DND-41 (cell line): Measurements from ENCODE around the gene USP13.
A peak's percentile ranks its signal among the peaks of the same experiment; 100 is the strongest.

Experiments
- ATAC-seq: fragments of 200-7000 bp; cut with Tn5 transposase; 3 replicates; pipeline ENCODE4 v1.9.1; 2021; ENCODE audit warnings: low read depth; ENCODE audit not compliant: insufficient read depth
- DNase-seq: peaks from one replicate; pipeline ENCODE4 v3.0.0-alpha.2; 2020
- H2AFZ ChIP-seq: 2 replicates; pipeline ENCODE4 v1.6.0; 2012; ENCODE audit warnings: low read depth, low read length
- H3K27ac ChIP-seq: 2 replicates; pipeline ENCODE4 v1.5.1; 2012; ENCODE audit warnings: low read length, inconsistent platforms
- H3K27me3 ChIP-seq: fragments of 200-600 bp; sonication (generic); 2 replicates; pipeline ENCODE4 v1.6.0; 2012; ENCODE audit warnings: low read length, mild to moderate bottlenecking, inconsistent platforms; ENCODE audit not compliant: insufficient read depth, poor library complexity
- H3K36me3 ChIP-seq: 2 replicates; pipeline ENCODE4 v1.5.1; 2012; ENCODE audit warnings: low read length, inconsistent platforms; ENCODE audit not compliant: insufficient read depth
- H3K4me1 ChIP-seq: 2 replicates; pipeline ENCODE4 v1.5.1; 2012; ENCODE audit warnings: mild to moderate bottlenecking, low read length; ENCODE audit not compliant: insufficient read depth
- H3K4me2 ChIP-seq: 2 replicates; pipeline ENCODE4 v1.6.0; 2012; ENCODE audit warnings: mild to moderate bottlenecking, moderate library complexity, low read length, inconsistent platforms; ENCODE audit not compliant: insufficient read depth
- H3K4me3 ChIP-seq, 2 experiments: fragments of 200-600 bp in 1 of 2; shearing (Covaris generic) in 1 of 2; 2 replicates each; pipeline ENCODE4 v1.5.1; 2012 to 2016; ENCODE audit warnings: inconsistent platforms in 2 of 2, low read length in 2 of 2, mild to moderate bottlenecking in 2 of 2, low read depth in 1 of 2, moderate library complexity in 1 of 2
- H3K79me2 ChIP-seq: 2 replicates; pipeline ENCODE4 v1.6.0; 2012; ENCODE audit warnings: low read length, inconsistent platforms; ENCODE audit not compliant: insufficient read depth
- H3K9ac ChIP-seq: 2 replicates; pipeline ENCODE4 v1.6.0; 2012; ENCODE audit warnings: low read depth, mild to moderate bottlenecking, inconsistent platforms, low read length, moderate library complexity
- H3K9me3 ChIP-seq: 2 replicates; pipeline ENCODE4 v1.5.1; 2012; ENCODE audit warnings: low read length, moderate library complexity, mild to moderate bottlenecking, inconsistent platforms; ENCODE audit not compliant: insufficient read depth, severe bottlenecking
- H4K20me1 ChIP-seq: 2 replicates; pipeline ENCODE4 v1.6.0; 2012; ENCODE audit warnings: low read length; ENCODE audit not compliant: insufficient read depth
- EZH2 ChIP-seq: IDR thresholded peaks from 3 replicates; pipeline ENCODE4 v1.6.1; 2012; ENCODE audit warnings: borderline replicate concordance, low read depth, mild to moderate bottlenecking, moderate library complexity, low read length, inconsistent platforms; ENCODE audit not compliant: severe bottlenecking
- TF ChIP-seq, protein P1 (sequence below): IDR thresholded peaks from 2 replicates; pipeline ENCODE4 v1.5.1; 2012; ENCODE audit warnings: borderline replicate concordance, low read length, moderate library complexity, mild to moderate bottlenecking; ENCODE audit not compliant: poor library complexity, severe bottlenecking; ENCODE audit errors: extremely low read depth

The USP13 gene

DNA sequence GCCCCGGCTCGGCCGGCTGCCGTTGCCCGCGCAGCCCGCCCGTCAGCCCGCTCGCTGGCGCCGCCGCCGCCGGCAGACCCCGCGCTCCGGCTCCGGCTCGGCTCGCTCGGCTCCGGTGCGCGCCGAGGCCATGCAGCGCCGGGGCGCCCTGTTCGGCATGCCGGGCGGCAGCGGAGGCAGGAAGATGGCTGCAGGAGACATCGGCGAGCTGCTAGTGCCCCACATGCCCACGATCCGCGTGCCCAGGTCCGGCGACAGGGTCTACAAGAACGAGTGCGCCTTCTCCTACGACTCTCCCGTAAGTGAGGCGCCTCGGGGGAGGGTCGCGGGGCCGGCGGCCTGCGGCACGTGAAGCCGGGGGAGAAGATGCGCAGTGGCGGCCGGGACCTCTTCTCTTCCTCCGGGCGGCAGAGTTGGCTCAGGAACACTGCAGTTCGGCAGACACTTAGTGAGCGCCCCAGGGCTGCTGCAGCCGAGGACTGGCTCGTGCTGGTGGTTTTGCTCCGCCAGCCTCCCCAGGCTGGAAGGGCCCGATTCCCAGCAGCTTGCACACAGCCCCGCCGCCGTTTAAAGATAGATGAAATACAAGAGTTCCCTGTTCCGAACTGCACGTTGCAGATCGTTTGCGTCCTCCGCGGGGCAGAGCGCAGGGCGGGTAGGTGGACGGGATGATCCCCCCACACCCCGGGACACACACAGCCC lies 407 bp downstream of the USP13 start:
- H3K9me3 ChIP-seq = no peaks in the 10 kb centered on the region
- H3K9ac ChIP-seq = peak overlapping the region; percentile 89
- H2AFZ ChIP-seq = peak overlapping the region; percentile 93
- no peak for TF ChIP-seq EZH2
- TF ChIP-seq, protein P1, sequence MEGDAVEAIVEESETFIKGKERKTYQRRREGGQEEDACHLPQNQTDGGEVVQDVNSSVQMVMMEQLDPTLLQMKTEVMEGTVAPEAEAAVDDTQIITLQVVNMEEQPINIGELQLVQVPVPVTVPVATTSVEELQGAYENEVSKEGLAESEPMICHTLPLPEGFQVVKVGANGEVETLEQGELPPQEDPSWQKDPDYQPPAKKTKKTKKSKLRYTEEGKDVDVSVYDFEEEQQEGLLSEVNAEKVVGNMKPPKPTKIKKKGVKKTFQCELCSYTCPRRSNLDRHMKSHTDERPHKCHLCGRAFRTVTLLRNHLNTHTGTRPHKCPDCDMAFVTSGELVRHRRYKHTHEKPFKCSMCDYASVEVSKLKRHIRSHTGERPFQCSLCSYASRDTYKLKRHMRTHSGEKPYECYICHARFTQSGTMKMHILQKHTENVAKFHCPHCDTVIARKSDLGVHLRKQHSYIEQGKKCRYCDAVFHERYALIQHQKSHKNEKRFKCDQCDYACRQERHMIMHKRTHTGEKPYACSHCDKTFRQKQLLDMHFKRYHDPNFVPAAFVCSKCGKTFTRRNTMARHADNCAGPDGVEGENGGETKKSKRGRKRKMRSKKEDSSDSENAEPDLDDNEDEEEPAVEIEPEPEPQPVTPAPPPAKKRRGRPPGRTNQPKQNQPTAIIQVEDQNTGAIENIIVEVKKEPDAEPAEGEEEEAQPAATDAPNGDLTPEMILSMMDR = peak; percentile 36
- H3K27me3 ChIP-seq = no peaks in the 10 kb centered on the region
- H3K79me2 ChIP-seq = peaks cover 51% of the 10 kb centered on the region
- H3K36me3 ChIP-seq = peaks cover 10% of the 10 kb centered on the region; the same call in 1 of the 2 replicates
- peaks cover 22% of the 10 kb centered on the region; the same call in 1 of the 2 replicates for H4K20me1 ChIP-seq
- peak overlapping the region; percentile 63 to 96 for H3K4me3 ChIP-seq
- DNase-seq (peak; percentile 77), ATAC-seq (peak; percentile 77)
- peak overlapping the region; percentile 94 for H3K4me2 ChIP-seq
- H3K27ac ChIP-seq = peak overlapping the region; percentile 91
- H3K4me1 ChIP-seq = peaks cover 41% of the 10 kb centered on the region

DNA sequence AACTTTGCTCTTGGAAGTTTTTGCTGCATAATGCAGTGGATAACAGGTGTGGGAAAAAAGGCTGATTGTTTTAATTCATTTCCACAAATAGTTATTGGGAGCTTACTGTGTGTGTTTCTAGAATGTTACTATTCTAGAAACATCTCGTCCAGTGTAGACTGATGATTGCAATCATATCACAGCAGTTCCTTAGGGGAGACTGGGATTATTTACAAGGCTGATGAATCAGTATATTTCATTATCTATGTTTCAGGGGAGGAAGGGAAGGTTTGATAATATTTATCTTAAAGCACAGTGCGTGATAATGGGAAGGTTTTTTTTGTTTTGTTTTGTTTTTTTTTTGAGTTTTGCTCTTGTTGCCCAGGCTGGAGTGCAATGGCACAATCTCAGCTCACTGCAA lies 2.4 kb downstream of the USP13 start:
- H3K9me3 ChIP-seq = no peaks in the 10 kb centered on the region
- peaks cover 32% of the 10 kb centered on the region; the same call in 1 of the 2 replicates for H4K20me1 ChIP-seq
- no peak overlapping the region for H3K27ac ChIP-seq
- peaks cover 69% of the 10 kb centered on the region for H3K79me2 ChIP-seq
- peaks cover 10% of the 10 kb centered on the region; the same call in 1 of the 2 replicates for H3K36me3 ChIP-seq
- H3K4me3 ChIP-seq = peak overlapping the region in 1 of 2 experiments; percentile 96; a peak in 2 of 4 replicates
- H3K9ac ChIP-seq = no peak overlapping the region
- H3K27me3 ChIP-seq = no peaks in the 10 kb centered on the region
- H2AFZ ChIP-seq = no peak overlapping the region
- DNase-seq (no peak), ATAC-seq (no peak)
- peak overlapping the region; percentile 94 for H3K4me2 ChIP-seq
- peaks cover 44% of the 10 kb centered on the region for H3K4me1 ChIP-seq
- TF ChIP-seq, protein P1 = no peak
- TF ChIP-seq EZH2 = no peak

DNA sequence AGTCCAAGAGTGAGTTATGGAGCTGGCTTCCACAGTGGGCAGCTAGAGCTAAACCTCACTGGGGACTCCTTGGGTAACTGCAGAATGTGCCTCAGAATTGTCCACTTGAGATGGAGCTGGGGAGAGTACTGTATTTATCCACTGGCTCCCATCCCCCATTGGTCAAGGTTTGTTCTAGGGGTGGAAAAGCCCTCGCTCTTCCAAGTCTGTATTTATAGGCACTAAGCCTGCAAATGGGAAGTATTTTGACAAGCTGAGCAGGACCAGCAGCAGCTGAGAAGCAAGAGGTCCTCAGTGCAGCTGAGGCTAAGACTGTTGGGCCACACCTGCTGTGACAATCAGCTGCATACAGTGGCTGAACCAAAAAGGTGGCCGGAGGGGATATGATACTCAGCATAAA lies 5.8 kb downstream of the USP13 start:
- Histone ChIP-seq H3K27me3 (no peaks in the 10 kb centered on the region), H3K9me3 (no peaks in the 10 kb centered on the region), H3K27ac (no peak overlapping the region), H2AFZ (no peak overlapping the region), H3K4me2 (peak overlapping the region; percentile 23; the same call in 1 of the 2 replicates), H3K36me3 (peaks cover 10% of the 10 kb centered on the region; the same call in 1 of the 2 replicates), H4K20me1 (peaks cover 56% of the 10 kb centered on the region; the same call in 1 of the 2 replicates), H3K4me1 (peaks cover 34% of the 10 kb centered on the region), H3K9ac (no peak overlapping the region), H3K79me2 (peaks cover 97% of the 10 kb centered on the region), H3K4me3 (no peak overlapping the region)
- TF ChIP-seq EZH2 = no peak
- TF ChIP-seq, protein P1 = no peak
- DNase-seq (no peak), ATAC-seq (no peak)
